NCI-H1105 (cell line): ENCODE results near the gene APIP.

Experiments used
- DNase-seq: peaks from one replicate; lab custom pipeline; 2025; lab: John Stamatoyannopoulos, UW

Gene APIP

GRCh38 chr11:34840736-34841386 lies 75.3 kb downstream of the APIP start:
- no peak for DNase-seq

- DNase-seq: no peak
Observed at GRCh38 chr11:34839969-34840368, 76.2 kb downstream of the APIP start.

GRCh38 chr11:34836958-34837856 lies 79.0 kb downstream of the APIP start:
- no peak for DNase-seq

GRCh38 chr11:34833602-34834001 lies 82.6 kb downstream of the APIP start:
- DNase-seq: no peak
